GM10248 (cell line): ENCODE results near the gene SMARCD3.

Experiments
- CTCF ChIA-PET: fragments of 300-600 bp; sonication (Branson Sonifier 250); formaldehyde crosslinking; extraction: SDS; loops from one replicate; lab custom pipeline; 2021; ENCODE audit warnings: antibody characterized with exemption; lab: Yijun Ruan, JAX
- POLR2A ChIA-PET: fragments of 350-650 bp; sonication (Branson Sonifier 250); formaldehyde crosslinking; extraction: SDS; loops from one replicate; lab custom pipeline; 2020; ENCODE audit warnings: antibody characterized with exemption; lab: Yijun Ruan, JAX
- DNase-seq: peaks from one replicate; pipeline ENCODE4 v3.0.0; 2012; ENCODE audit errors: extremely low spot score
- CTCF ChIP-seq: IDR thresholded peaks from 2 replicates; pipeline ENCODE4 v1.5.1; 2012; ENCODE audit warnings: mild to moderate bottlenecking, low read depth; ENCODE audit errors: extremely low read depth, missing control alignments, control extremely low read depth

Gene SMARCD3

GRCh38 chr7:151204383-151205032 is 44.0 kb downstream of the SMARCD3 start:
- TF ChIP-seq CTCF = no peak
- ChIA-PET POLR2A (no interaction called here), CTCF (interaction anchor here (1.2 to 1.6 kb wide), 3 partner anchors 9 to 42 kb away, joined by 3 to 4 read pairs (median 3); no protein-coding TSS in a partner anchor)
- no peak for DNase-seq

- TF ChIP-seq CTCF = no peak
- ChIA-PET CTCF (interaction anchor here (0.9 kb wide), 1 partner anchor 92 kb away, joined by 3 read pairs; no protein-coding TSS in a partner anchor), POLR2A (no interaction called here)
- no peak for DNase-seq
Observed at GRCh38 chr7:151202836-151203235, 45.7 kb downstream of the SMARCD3 start.

- POLR2A ChIA-PET = no interaction called here
- TF ChIP-seq CTCF = no peak
- CTCF ChIA-PET = no interaction called here
- no peak for DNase-seq
Observed at GRCh38 chr7:151201751-151202150, 46.7 kb downstream of the SMARCD3 start.

- ChIA-PET POLR2A (no interaction called here), CTCF (no interaction called here)
- DNase-seq = no peak
- TF ChIP-seq CTCF = no peak
Observed at GRCh38 chr7:151201344-151201743, 47.1 kb downstream of the SMARCD3 start.

- TF ChIP-seq CTCF = no peak
- no peak for DNase-seq
Observed at GRCh38 chr7:151198945-151199848, 49.3 kb downstream of the SMARCD3 start.

GRCh38 chr7:151197932-151198331 is 50.6 kb downstream of the SMARCD3 start:
- DNase-seq = no peak
- CTCF ChIA-PET = no interaction called here
- POLR2A ChIA-PET = no interaction called here
- no peak for TF ChIP-seq CTCF

More at GRCh38 chr7:151198945-151199848, 49.3 kb downstream of the SMARCD3 start:
- CTCF ChIA-PET = no interaction called here
- POLR2A ChIA-PET = no interaction called here
